ENCODE data around the gene RNF181. TPM values are rescaled to one million over a fixed set of nuclear protein-coding genes. Genes with fewer than 3 reads are reported as not detected.

RNF181 gene
- total and polyA plus RNA-seq, 2 of the 13 experiments (the other 11 are each of a cell fraction or from before 2014, with no cell fraction given), result 224 to 578 TPM

- peak; percentile 52; the same call in 1 of the 2 replicates for TF ChIP-seq ARID5B (CRISPR knock-in tag; IDR thresholded peaks at IDR 0.05)
- TF ChIP-seq POLR2AphosphoS5 (IDR thresholded peaks at IDR 0.05; ENCODE audit: low read depth, low read length), result peak; percentile 20; the same call in 1 of the 2 replicates
- TF ChIP-seq PAF1 (CRISPR knock-in tag; IDR thresholded peaks at IDR 0.05), result peak; percentile 66
- no peak for TF ChIP-seq NFE2L1 (CRISPR knock-in tag; IDR thresholded peaks at IDR 0.05; ENCODE audit: borderline replicate concordance)
- TF ChIP-seq CHCHD3 (CRISPR knock-in tag; IDR thresholded peaks at IDR 0.05), result no peak
- 0 out of 2 replicates have a peak, but pooled peaks have one; percentile 29 for TF ChIP-seq SIN3A (IDR thresholded peaks at IDR 0.05; ENCODE audit: borderline replicate concordance, low read depth, low read length)
- TF ChIP-seq SP4 (CRISPR knock-in tag; IDR thresholded peaks at IDR 0.05), result no peak
- TF ChIP-seq HDAC1 (CRISPR knock-in tag; IDR thresholded peaks at IDR 0.05), result 0 out of 2 replicates have a peak, but pooled peaks have one; percentile 25
- TF ChIP-seq SMARCC2 (IDR thresholded peaks at IDR 0.05), result no peak
- no peak for TF ChIP-seq SOX6 (IDR thresholded peaks at IDR 0.05)
- TF ChIP-seq SOX6 (CRISPR knock-in tag; IDR thresholded peaks at IDR 0.05), result peak; percentile 53; the same call in 1 of the 2 replicates
- TF ChIP-seq EP300 (IDR thresholded peaks at IDR 0.05; ENCODE audit: low read depth in 2 of 2, low read length in 2 of 2), result peak in 1 of 2 experiments; percentile 41; a peak in 1 of 4 replicates
- no peak for TF ChIP-seq EP300 (CRISPR knock-in tag; IDR thresholded peaks at IDR 0.05; ENCODE audit: borderline replicate concordance)
- 0 out of 2 replicates have a peak, but pooled peaks have one; percentile 25 for TF ChIP-seq ZNF878 (CRISPR knock-in tag; IDR thresholded peaks at IDR 0.05)
- 0 out of 2 replicates have a peak, but pooled peaks have one; percentile 59 for TF ChIP-seq ZNF264 (CRISPR knock-in tag; IDR thresholded peaks at IDR 0.05)
- no peak for TF ChIP-seq SOX13 (IDR thresholded peaks at IDR 0.05)
- TF ChIP-seq SOX13 (CRISPR knock-in tag; conservative IDR thresholded peaks at IDR 0.05 in 1 of 2, IDR thresholded peaks at IDR 0.05 in 1 of 2), result peak in 1 of 2 experiments; percentile 67; a peak in 2 of 4 replicates
- TF ChIP-seq RXRB (CRISPR knock-in tag; IDR thresholded peaks at IDR 0.05; ENCODE audit: borderline replicate concordance), result peak; percentile 23; the same call in 1 of the 2 replicates
- no peak for TF ChIP-seq RORA (CRISPR knock-in tag; IDR thresholded peaks at IDR 0.05)
- peak; percentile 14; the same call in 1 of the 2 replicates for TF ChIP-seq MYPOP (CRISPR knock-in tag; IDR thresholded peaks at IDR 0.05)
- peak; percentile 28; the same call in 1 of the 2 replicates for TF ChIP-seq FOXO1 (CRISPR knock-in tag; IDR thresholded peaks at IDR 0.05)
- TF ChIP-seq ZC3H13 (CRISPR knock-in tag; IDR thresholded peaks at IDR 0.05), result no peak; the same call in 1 of the 2 replicates
- no peak for TF ChIP-seq FOXA1 (IDR thresholded peaks at IDR 0.05)
- TF ChIP-seq FOXA1 (CRISPR knock-in tag; IDR thresholded peaks at IDR 0.05), result peak; percentile 69
- peak; percentile 33; the same call in 1 of the 2 replicates for TF ChIP-seq SSRP1 (CRISPR knock-in tag; IDR thresholded peaks at IDR 0.05)
- no peak for TF ChIP-seq NFRKB (IDR thresholded peaks at IDR 0.05)
- TF ChIP-seq MYNN (CRISPR knock-in tag; IDR thresholded peaks at IDR 0.05; ENCODE audit: low read depth), result peak; percentile 57; the same call in 1 of the 2 replicates
- 0 out of 2 replicates have a peak, but pooled peaks have one; percentile 17 for TF ChIP-seq MEF2D (CRISPR knock-in tag; IDR thresholded peaks at IDR 0.05)
- TF ChIP-seq POLR2G (IDR thresholded peaks at IDR 0.05; ENCODE audit: low read depth, low read length), result peak; percentile 52
These were observed 10.0 kb downstream of the RNF181 start (continued) for GRCh38 chr2:85605406-85606115.
